GM19468 (cell line): ENCODE measurements around the gene GPBP1.
A peak's percentile ranks its signal among the peaks of the same experiment; 100 is the strongest.
"Not testable (repeated sequence)": the region's sequence is repeated elsewhere in the genome, so short reads cannot be mapped to it uniquely, and the experiment has no call there.

Experiments used
- ATAC-seq: cut with Tn5 transposase; IDR thresholded peaks from one replicate; pipeline ENCODE4 v1.9.1; 2021; ENCODE audit warnings: mild to moderate bottlenecking, moderate library complexity, moderate number of reproducible peaks; ENCODE audit not compliant: unreplicated experiment; ENCODE audit errors: extremely low read depth

The GPBP1 gene

DNA sequence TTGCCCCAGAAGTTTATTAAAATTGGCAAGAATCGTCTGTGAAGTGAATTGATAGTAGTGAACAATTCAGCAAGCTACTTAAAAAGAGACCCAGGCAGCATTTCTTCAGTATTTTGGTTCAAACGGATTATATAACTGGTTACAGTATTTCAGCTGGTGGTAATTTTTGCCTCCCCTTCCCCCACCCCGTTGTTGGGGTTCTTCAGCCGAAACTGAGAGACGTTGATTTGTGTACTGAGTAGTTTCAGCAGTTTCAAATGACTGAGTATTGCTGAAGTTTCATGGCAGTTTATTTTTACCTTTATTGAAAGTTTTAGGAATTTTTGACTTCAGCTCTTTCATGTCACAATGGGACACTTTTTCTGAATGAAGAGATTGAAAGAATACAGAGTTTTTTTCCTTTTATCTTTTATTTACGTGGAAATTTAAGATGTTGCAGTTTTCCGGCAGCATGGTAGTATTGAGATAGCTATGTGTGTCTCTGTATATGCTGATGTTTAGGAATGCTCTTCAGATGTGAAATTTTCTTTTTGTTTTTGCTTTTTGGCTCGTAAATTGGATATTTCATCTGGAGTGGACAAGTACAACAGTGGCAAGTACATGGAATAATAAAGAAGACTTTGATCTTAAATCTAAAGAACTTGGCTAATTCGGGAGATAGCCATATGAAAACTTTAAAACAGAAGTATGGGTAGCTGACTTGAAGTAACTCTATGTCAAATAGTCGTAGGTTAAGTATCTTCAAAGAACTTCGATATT is 1.9 kb downstream of the GPBP1 start:
- ATAC-seq = no peak

DNA sequence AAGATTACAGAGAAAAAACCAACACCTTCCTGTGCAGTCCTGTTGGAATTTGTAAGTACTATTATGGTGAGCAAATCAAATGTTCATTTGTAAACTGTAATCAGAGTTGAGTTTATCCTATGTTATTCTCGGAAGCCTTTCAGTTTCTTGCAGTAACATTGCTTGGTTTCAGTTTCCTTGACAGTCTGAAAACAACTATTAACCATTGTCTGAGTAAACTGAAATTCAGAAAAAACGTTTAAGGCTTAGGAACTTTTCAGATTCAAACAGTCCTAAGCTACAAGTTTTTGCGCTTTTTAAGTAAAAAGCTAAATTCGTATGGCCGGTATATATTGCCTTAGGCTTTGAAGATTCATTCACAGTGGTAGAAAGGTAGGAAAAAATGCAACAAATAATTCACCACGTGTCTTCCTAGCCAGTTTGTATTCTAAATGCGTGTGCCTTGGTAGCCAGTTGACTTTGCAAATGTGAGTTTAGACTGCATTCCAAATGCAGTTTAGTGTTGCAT is 2.5 kb downstream of the GPBP1 start:
- peak; percentile 5 for ATAC-seq

DNA sequence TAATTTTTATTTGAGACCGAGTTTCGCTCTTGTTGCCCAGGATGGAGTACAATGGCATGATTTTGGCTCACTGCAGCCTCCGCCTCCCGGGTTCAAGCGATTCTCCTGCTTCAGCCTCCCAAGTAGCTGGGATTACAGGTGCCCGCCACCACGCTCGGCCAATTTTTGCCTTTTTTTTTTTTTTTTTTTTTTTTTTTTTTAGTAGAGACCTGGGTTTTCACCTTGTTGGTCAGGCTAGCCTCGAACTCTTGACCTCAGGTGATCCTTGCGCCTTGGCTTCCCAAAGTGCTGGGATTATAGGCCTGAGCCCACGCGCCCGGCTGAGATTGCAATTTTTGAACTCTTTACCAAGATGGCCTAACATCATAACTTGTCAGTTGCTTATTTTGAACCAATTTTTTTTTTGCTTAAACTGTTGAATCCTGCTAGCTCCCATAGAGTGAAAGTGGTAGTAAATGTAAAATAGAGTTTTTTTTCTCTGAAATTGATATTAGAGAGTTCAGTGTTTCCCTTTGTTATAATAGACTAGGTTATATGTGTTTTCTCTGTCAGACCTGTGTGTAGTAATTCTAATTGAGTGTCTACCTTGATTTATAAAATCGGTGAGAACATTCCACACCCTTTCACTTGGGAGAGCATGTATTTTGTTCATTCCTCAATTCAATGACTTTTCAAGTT is 3.8 kb downstream of the GPBP1 start:
- no peak for ATAC-seq

DNA sequence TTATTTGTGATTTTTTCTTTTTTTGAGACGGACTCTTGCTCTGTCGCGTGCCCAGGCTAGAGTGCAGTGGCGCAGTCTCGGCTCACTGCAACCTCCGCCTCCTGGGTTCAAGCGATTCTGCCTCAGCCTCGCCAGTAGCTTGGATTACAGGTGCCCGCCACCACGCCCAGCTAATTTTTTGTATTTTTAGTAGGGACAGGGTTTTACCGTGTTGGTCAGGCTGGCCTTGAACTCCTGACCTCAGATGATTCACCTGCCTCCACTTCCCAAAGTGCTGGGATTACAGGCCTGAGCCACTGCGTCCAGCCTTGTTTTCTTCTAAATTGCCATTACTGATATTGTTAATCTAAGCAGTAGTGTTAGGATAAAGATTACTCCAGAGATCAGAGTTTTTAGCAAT is 4.4 kb downstream of the GPBP1 start:
- not testable (repeated sequence) for ATAC-seq

DNA sequence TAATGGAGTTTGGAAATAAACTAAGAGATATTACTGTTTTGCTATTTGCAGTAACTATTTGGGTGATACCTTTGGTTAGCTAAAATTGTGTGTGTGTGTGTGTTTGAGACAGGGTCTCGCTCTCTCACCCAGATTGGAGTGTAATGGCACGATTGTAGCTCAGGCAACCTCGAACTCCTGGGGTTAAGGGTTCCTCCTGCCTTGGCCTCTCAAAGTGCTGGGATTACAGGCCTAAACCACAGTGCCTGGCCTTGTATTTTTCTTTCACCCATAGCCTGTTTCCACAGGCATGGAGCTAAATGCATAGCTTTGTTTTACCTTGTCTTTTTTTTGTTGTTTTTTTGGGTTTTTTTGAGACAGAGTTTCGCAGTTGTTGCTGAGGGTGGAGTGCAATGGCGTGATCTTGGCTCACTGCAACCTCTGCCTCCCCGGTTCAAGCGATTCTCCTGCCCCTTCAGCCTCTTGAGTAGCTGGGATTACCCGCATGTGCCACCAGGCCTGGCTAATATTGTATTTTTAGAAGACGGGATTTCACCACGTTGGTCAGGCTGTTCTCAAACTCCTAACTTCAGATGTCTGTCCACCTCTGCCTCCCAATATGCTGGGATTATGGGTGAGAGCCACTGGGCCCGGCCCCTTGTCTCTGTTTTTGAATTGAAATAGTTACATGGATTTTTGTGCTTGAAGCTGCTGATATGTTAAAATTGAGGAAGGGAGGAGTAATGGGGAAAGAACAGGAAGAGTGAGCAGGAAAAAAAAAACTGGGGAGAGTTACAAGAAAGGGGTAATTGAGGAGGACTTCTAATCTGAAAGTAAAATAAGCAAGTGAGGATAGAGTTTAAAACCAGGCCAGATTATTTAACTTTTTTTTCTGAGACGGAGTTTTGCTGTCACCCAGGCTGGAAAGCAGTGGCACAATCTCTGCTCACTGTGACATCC is 5.7 kb downstream of the GPBP1 start:
- no peak for ATAC-seq

DNA sequence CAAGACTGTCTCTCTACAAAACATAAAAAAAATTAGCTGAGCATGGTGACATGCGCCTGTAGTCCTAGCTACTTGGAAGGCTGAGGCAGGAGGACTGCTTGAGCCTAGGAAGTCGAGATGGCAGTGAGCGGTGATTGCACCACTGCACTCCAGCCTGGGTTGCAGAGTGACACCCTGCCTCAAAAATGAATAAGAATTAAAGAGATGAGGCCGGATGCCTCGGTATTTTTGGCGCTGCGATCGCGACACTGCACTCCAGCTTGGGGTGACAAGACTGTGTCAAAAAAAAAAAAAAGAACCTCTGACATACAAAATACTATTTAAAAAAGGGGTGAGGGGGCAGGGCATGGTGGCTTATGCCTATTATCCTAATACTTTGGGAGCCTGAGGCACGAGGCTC is 7.3 kb downstream of the GPBP1 start:
- ATAC-seq = no peak

DNA sequence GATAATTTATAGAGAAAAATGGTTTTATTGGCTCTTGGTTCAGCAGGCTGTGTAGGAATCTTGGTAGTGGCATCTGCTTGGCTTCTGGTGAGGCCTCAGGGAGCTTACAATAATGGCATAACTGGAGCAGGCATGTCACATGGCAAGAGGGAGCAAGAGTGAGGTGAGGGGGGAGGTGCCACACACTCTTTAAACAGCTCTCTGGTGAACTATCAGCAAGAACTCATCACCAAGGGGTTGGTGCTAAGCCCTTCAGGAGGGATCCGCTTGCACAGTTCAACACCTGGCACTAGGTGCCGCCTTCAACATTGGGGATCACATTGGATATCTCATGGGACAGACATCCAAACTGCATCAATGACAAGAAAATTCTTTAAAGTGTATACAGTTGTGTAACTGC is 10.5 kb downstream of the GPBP1 start:
- no peak for ATAC-seq

DNA sequence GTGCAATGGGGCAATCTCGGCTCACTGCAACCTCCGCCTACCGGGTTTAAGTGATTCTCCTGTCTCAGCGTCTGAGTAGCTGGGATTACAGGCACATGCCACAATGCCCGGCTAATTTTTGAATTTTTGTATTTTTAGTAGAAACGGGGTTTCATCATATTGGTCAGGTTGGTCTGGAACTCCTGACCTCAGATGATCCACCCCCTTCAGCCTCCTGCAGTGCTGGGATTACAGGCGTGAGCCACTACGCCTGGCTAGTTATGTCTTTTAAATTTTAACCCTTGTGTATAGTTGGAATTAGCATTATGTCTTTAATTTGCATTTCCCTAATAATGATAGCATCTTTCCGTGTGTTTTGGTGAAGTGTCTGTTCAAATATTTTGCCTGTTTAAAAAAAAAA is 11.5 kb downstream of the GPBP1 start:
- no peak for ATAC-seq

DNA sequence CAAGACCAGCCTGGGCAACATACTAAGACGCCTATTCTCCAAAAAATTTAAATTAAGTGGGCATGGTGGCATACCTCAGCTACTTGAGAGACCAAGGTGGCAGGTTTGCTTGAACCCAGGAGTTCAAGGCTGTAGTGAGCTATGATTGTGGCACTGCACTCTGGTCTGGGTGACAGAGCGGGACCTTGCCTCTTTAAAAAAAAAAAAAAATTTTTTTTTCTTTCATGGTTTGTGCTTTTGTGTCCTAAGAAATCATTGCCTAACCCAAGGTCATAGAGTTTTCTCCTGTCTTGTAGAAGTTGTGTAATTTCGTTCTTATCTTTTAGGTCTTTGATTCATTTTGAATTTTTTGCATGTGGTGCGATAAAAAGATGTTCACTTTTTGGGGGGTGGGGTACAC is 12.3 kb downstream of the GPBP1 start:
- ATAC-seq = no peak

DNA sequence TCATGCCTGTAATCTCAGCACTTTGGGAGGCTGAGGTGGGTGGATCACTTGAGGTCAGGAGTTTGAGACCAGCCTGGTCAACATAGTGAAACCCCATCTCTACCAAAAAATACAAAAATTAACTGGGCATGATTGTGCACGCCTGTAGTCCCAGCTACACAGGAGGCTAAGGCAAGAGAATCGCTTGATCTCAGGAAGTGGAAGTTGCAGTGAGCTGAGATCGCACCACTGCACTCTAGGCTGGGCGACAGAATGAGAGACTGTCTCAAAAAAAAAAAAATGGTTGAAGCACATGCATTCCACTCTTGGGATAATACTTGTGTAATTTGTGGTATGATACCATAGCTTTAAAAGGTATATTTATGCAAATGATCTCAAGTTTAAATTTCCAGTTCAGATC is 14.1 kb downstream of the GPBP1 start:
- peak; percentile 27 for ATAC-seq

DNA sequence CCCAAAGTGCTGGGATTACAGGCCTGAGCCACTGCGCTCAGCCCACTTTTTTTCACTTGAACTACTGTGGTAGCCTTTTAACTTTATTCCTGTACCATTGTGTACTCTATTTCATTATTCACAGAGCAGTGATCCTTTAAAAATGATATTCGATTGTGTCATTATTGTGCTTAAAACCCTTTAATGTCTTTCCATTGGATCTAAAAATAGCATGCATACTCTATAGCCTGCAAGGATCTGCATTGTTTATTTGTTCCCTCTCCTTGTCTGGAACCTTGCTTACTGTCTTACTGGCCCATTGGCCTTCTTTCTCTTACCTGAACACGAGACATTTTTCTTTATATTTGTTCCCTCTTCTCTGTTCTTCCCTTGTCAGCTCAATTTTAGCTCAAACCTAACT is 15.7 kb downstream of the GPBP1 start:
- no peak for ATAC-seq

DNA sequence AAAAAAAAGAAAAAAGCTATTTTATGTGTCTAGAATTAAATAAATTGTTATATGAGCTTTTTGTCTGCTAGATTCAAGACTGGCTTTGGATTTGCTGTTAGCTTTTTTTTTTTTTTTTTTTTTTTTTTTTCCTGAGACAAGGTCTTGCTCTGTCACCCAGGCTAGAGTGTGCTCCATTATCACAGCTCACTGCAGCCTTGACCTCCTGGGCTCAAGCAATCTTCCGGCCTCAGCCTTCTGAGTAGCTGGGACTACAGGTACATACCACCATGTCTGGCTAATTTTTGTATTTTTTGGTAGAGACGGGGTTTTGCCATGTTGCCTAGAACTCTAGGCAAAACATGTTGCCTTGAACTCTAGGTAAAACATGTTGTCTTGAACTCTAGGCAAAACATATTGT is 16.7 kb downstream of the GPBP1 start:
- ATAC-seq = no peak

DNA sequence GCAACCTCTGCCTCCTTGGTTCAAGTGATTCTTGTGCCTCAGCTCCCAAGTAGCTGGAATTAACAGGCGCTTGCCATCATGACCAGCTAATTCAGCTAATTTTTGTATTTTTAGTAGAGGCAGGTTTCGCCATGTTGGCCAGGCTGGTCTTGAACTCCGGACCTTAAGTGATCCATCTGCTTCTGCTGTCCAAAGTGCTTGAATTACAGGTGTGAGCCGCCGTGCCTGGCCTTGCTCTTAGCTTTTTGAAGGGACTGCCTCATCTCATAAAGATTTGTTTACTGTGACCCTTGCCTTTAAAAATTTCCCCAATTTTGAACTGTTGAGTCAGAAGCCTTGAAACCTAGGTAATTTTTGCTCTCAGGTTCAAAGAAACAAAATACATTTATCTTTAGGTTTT is 17.3 kb downstream of the GPBP1 start:
- no peak for ATAC-seq

DNA sequence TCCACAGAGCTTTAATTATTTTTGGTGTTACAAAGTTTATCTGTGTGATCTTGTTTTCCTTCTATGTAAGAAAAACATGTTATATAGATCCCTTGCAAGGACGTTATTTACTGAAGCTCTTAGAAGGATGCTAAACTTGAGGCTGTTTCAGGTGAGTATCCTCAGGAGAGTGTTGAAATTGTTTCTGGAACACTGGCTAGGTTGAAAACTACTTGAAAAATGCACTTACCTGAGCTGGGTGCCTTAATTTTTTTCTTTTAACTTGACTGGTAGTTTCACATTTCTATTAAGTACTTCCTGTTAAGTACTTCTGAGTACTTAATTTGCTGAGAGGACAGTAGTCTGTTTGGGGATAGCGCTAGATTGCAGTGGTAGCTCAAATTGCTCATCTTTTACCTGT is 18.1 kb downstream of the GPBP1 start:
- ATAC-seq = no peak

DNA sequence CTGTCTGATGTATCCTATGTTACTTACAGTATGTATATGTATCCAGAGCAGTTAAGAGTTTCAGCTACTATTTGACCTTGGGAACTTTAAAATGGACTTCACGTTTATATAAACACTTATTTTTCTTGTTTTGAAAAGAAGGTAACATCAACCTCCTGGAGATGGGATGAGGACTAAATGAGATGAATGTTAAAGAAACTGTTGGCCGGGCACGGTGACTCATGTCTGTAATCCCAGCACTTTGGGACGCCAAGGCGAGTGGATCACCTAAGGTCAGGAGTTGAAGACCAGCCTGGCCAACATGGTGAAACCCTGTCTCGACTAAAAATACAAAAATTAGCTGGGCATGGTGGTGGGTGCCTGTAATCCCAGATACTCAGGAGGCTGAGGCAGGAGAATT is 19.0 kb downstream of the GPBP1 start:
- not testable (repeated sequence) for ATAC-seq

DNA sequence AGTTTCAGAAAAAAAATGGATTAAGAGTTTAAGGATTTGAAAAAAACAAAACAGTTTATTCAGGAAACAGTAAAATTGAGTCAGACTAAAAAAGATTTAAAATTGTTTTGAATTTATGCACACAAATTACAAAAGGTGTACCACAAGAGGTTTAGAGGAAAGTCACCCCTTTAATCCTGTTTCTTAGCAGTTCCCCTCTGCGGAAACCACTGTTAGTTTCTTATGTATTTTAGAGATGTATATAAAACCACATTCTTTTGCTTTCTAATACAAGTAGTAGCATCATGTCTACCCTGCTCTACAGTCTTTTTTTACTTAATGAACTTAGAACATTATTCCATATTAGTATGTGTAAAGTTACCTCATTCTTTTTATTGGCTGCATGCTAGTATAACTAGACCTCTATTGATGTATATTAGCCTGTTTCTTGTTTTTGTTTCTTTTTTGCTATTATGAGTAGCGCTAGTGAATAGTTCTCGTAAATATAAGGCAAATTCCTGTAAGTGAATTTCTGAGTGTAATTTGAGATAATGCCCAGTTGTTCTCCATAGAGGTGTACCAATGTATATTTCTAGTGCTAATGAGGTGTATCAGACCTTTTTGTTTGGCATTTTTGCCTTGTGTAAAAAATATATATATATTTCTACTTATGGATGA is 20.0 kb downstream of the GPBP1 start:
- ATAC-seq = no peak

DNA sequence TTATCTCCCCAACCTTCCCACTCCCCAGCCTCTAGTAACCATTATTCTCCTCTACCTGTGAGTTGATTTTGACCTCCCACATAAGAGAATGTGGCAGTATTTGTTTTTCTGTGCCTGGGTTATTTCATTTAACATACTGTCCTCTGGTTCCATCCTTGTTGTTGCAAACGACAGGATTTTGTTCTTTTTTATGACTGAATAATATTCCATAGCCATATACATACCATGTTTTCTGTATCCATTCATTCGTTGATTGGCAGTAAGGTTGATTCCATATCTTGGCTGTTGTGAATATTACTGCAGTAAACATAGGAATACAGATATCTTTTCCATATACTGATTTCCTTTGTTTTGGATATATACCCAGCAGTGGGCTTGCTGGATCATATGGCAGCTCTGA is 20.8 kb downstream of the GPBP1 start:
- ATAC-seq = no peak

DNA sequence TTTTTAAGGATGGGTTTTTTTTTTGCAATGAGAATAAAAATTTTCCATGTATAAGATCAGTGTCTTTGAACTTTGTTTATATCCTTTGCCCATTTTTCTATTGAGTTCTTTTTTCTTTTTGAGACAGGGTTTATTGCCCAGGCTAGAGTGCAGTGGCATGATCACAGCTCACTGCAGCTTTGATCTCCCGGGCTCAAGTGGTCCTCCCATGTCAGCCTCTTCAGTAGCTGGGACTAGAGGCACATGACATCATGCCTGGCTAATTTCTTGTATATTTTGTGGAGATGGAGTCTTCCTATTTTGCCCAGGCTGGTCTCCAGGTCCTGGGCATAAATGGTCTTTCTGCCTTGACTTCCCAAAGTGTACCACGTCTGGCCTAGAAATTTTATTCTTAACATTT is 21.2 kb downstream of the GPBP1 start:
- no peak for ATAC-seq

DNA sequence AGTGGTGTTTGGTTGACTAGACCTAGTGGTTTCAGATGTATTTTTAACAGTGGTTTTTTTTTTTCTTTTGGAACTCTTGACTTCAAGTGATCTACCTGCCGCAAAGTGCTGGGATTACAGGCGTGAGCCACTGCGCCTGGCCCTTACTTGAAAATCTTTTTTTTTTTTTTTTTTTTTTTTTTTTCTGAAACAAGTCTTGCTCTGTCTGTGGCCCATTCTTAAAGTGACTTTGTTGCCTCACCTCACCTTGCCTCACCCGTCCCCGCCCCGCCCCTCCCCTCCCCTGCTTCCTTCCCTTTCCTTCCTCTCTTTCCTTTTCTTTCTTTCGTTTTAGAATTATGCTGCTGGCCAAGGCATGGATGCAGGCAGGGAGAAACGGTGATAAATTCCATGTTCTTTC is 26.0 kb downstream of the GPBP1 start:
- no peak for ATAC-seq

DNA sequence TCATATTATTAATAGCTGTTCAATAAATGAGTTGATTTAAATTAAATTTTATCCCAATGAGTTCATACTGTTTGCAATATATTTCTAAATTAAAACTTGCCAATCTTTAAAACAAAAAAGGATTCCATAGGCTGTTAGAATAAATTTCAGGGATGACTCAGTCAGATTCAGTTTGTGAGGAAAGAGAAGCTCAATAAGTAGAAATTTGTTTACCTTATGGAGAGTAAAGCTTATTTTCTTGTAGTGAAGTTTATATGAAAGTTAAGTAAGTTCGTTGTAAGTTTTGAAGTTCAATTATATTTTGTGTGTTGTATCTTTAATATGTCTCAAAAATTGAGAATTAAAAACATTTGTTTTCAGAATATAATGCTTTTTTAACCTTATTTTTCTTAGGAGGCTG is 29.0 kb downstream of the GPBP1 start:
- no peak for ATAC-seq
